ENCODE results near the gene PRG2.
A peak's percentile ranks its signal among the peaks of the same experiment; 100 is the strongest.
"Not testable (repeated sequence)": the region's sequence is repeated elsewhere in the genome, so short reads cannot be mapped to it uniquely, and the experiment has no call there.

Gene PRG2

GRCh38 chr11:57368106-57368844 is 22.2 kb downstream of the PRG2 start:
- no peak for DNase-seq (ENCODE audit: low read depth in 2 of 2)

- DNase-seq (ENCODE audit: low read depth in 2 of 2): no peak
Observed at GRCh38 chr11:57364851-57365660, 25.4 kb downstream of the PRG2 start.

- no peak for DNase-seq (ENCODE audit: low read depth in 2 of 2)
Observed at GRCh38 chr11:57363131-57364080, 27.0 kb downstream of the PRG2 start.

GRCh38 chr11:57361926-57362325 is 28.5 kb downstream of the PRG2 start:
- DNase-seq (ENCODE audit: low read depth in 2 of 2): no peak

- DNase-seq (ENCODE audit: low read depth in 2 of 2): not testable (repeated sequence)
Observed at GRCh38 chr11:57361420-57361819, 29.0 kb downstream of the PRG2 start.

- no peak for DNase-seq (ENCODE audit: low read depth in 2 of 2)
Observed at GRCh38 chr11:57360991-57361390, 29.5 kb downstream of the PRG2 start.

GRCh38 chr11:57359896-57360690 is 30.4 kb downstream of the PRG2 start:
- DNase-seq (ENCODE audit: low read depth in 2 of 2): no peak

GRCh38 chr11:57359396-57359795 is 31.1 kb downstream of the PRG2 start:
- no peak for DNase-seq (ENCODE audit: low read depth in 2 of 2)

GRCh38 chr11:57358991-57359390 is 31.5 kb downstream of the PRG2 start:
- DNase-seq (ENCODE audit: low read depth in 2 of 2): no peak

GRCh38 chr11:57358543-57358961 is 31.9 kb downstream of the PRG2 start:
- DNase-seq (ENCODE audit: low read depth in 2 of 2): no peak

GRCh38 chr11:57357856-57358255 is 32.6 kb downstream of the PRG2 start:
- DNase-seq (ENCODE audit: low read depth in 2 of 2): no peak

- DNase-seq (ENCODE audit: low read depth in 2 of 2): no peak
Observed at GRCh38 chr11:57357310-57357709, 33.1 kb downstream of the PRG2 start.

- DNase-seq (ENCODE audit: low read depth in 2 of 2): no peak
Observed at GRCh38 chr11:57356268-57356667, 34.2 kb downstream of the PRG2 start.

- no peak for DNase-seq (ENCODE audit: low read depth in 2 of 2)
Observed at GRCh38 chr11:57354699-57355098, 35.8 kb downstream of the PRG2 start.

- DNase-seq (ENCODE audit: low read depth in 2 of 2): no peak
Observed at GRCh38 chr11:57353852-57354251, 36.6 kb downstream of the PRG2 start.

GRCh38 chr11:57353446-57353845 is 37.0 kb downstream of the PRG2 start:
- DNase-seq (ENCODE audit: low read depth in 2 of 2): no peak

GRCh38 chr11:57353036-57353435 is 37.4 kb downstream of the PRG2 start:
- no peak for DNase-seq (ENCODE audit: low read depth in 2 of 2)

- peak; percentile 26 to 57 for DNase-seq (ENCODE audit: low read depth in 2 of 2)
Observed at GRCh38 chr11:57349491-57350274, 40.8 kb downstream of the PRG2 start.

- DNase-seq (ENCODE audit: low read depth in 2 of 2): no peak
Observed at GRCh38 chr11:57348636-57349313, 41.7 kb downstream of the PRG2 start.

GRCh38 chr11:57348052-57348451 is 42.4 kb downstream of the PRG2 start:
- no peak for DNase-seq (ENCODE audit: low read depth in 2 of 2)

Measured in stimulated activated CD4-positive, alpha-beta T cell treated with anti-CD3 and anti-CD28 coated beads, Interleukin-12 subunit alpha, Interleukin-12 subunit beta, amount 100 ng/mL, for 24 hours (primary cell).